ENCODE data around the gene ZNF823.
"Not testable (repeated sequence)": the region's sequence is repeated elsewhere in the genome, so short reads cannot be mapped to it uniquely, and the experiment has no call there.

ZNF823 gene

GRCh38 chr19:11680689-11681302 is 58.0 kb downstream of the ZNF823 start:
- DNase-seq (ENCODE audit: low read depth, low spot score), result no peak

- DNase-seq (ENCODE audit: low read depth, low spot score), result no peak
Observed at GRCh38 chr19:11678504-11678903, 60.2 kb downstream of the ZNF823 start.

- not testable (repeated sequence) for DNase-seq (ENCODE audit: low read depth, low spot score)
Observed at GRCh38 chr19:11676661-11677600, 61.8 kb downstream of the ZNF823 start.

GRCh38 chr19:11675569-11675968 is 63.2 kb downstream of the ZNF823 start:
- DNase-seq (ENCODE audit: low read depth, low spot score), result no peak

- DNase-seq (ENCODE audit: low read depth, low spot score), result no peak
Observed at GRCh38 chr19:11674067-11674492, 64.7 kb downstream of the ZNF823 start.

- DNase-seq (ENCODE audit: low read depth, low spot score), result peak; percentile 69
Observed at GRCh38 chr19:11673608-11674041, 65.1 kb downstream of the ZNF823 start.

Data from ELF-1 (cell line).